Left lung (tissue), 10 donors: ENCODE results near the gene CLN5. TPM values are rescaled to one million over a fixed set of nuclear protein-coding genes. Genes with fewer than 3 reads are reported as not detected.
A peak's percentile ranks its signal among the peaks of the same experiment; 100 is the strongest.
"Not testable (repeated sequence)": the region's sequence is repeated elsewhere in the genome, so short reads cannot be mapped to it uniquely, and the experiment has no call there.

Experiments
- ATAC-seq: fragments of 200-7000 bp; cut with Tn5 transposase; one replicate; pipeline ENCODE4 v1.9.1; 2020; ENCODE audit warnings: moderate library complexity
- DNase-seq, 4 donors: peaks; one replicate each; pipeline ENCODE4 v3.0.0-alpha.2; 2013 to 2020
- H3K27ac ChIP-seq, 2 donors: fragments of 200-600 bp; sonication (generic) in 1 of 2; one replicate each; pipeline versions ENCODE4 v1.5.0 to v1.8.0; 2020 to 2021
- H3K27me3 ChIP-seq, 2 donors: fragments of 200-600 bp; sonication (generic) in 1 of 2; one replicate each; pipeline versions ENCODE4 v1.5.0 to v1.8.0; 2020 to 2021
- H3K36me3 ChIP-seq, 2 donors: fragments of 200-600 bp; sonication (generic) in 1 of 2; one replicate each; pipeline versions ENCODE4 v1.5.0 to v1.8.0; 2020 to 2021
- H3K4me1 ChIP-seq, 2 donors: fragments of 200-600 bp; one replicate each; pipeline ENCODE4 v1.8.0; 2021
- H3K4me3 ChIP-seq, 2 donors: fragments of 200-600 bp; sonication (generic) in 1 of 2; one replicate each; pipeline versions ENCODE4 v1.5.0 to v1.8.0; 2020 to 2021; ENCODE audit warnings: mild to moderate bottlenecking in 1 of 2
- H3K9me3 ChIP-seq, 2 donors: fragments of 200-600 bp; sonication (generic) in 1 of 2; one replicate each; pipeline versions ENCODE4 v1.5.0 to v1.8.0; 2020 to 2021
- intact Hi-C, 2 donors: fragments of 100-400 bp; cut with DNase I; formaldehyde crosslinking; loops; one replicate each; pipeline versions ENCODE4 v1.11.2 to v1.14.2; 2022
- polyA plus RNA-seq, 6 donors: library from polyadenylated mRNA; unstranded; fragments of 120-200 nt; gene quantifications; one replicate each; pipeline ENCODE4 v1.2.1, GENCODE V29; 2013; ENCODE audit not compliant: insufficient read length in 6 of 6
- total RNA-seq, 2 donors: library from RNA; stranded (reverse); fragmentation: NEBNext Ultra II Directional; extraction: Animal tissue kit (Norgen Biotek cat#: 25700); gene quantifications; one replicate each; pipeline ENCODE4 v1.2.1, GENCODE V29; 2021
- TF ChIP-seq, protein P1 (sequence below), 2 donors: fragments of 200-600 bp; sonication (generic) in 1 of 2; IDR thresholded peaks; one replicate each; pipeline versions ENCODE4 v1.5.0 to v1.8.0; 2021; ENCODE audit warnings: antibody characterized with exemption in 2 of 2
- donor health status: DM: no; HTN: yes; CAD: no.
- donor health status: DM: no; HTN: no; CAD: no.

Gene CLN5
- total and polyA plus RNA-seq, 8 donors, result 34.0 to 43.4 (median 40.4) TPM

DNA sequence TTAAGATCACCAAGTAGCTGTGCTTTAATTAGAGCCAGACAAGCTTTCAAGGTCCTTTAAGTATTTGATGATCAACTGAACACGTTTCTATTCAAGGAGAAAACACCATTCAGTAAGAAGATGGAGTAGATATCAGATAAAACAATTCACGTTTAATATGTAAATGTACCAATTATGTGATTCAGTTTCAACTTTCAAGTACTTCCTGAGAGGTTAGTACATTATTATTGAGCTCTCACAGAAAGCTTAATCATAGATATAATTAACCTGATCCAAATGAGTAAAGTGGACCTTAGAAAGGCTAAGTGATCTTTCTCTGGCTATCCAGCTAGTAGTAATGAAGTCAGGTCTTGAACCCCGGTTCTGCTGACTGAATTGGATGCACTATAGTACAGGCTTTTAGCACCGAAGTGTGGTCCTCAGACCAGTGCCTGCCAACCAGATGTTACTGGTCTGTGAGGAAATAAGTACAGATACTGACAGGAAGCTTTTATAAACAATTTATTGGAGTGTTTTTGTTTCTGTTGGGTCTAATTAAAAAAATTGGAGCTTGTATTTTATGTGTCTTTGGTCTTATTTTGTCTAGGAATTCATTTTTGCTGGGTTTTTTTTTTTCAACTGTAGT is 10.2 kb downstream of the CLN5 start:
- Histone ChIP-seq H3K27me3 (no peaks in the 10 kb centered on the region), H3K4me1 (peaks cover 0 to 31% of the 10 kb centered on the region in 2 donors), H3K27ac (peak overlapping the region in 1 of 2 donors; percentile 46), H3K36me3 (peaks cover 0 to 47% of the 10 kb centered on the region in 2 donors), H3K9me3 (no peaks in the 10 kb centered on the region), H3K4me3 (no peak overlapping the region)
- intact Hi-C loops, result no loop called here
- ATAC-seq, result peak; percentile 47
- TF ChIP-seq, protein P1, sequence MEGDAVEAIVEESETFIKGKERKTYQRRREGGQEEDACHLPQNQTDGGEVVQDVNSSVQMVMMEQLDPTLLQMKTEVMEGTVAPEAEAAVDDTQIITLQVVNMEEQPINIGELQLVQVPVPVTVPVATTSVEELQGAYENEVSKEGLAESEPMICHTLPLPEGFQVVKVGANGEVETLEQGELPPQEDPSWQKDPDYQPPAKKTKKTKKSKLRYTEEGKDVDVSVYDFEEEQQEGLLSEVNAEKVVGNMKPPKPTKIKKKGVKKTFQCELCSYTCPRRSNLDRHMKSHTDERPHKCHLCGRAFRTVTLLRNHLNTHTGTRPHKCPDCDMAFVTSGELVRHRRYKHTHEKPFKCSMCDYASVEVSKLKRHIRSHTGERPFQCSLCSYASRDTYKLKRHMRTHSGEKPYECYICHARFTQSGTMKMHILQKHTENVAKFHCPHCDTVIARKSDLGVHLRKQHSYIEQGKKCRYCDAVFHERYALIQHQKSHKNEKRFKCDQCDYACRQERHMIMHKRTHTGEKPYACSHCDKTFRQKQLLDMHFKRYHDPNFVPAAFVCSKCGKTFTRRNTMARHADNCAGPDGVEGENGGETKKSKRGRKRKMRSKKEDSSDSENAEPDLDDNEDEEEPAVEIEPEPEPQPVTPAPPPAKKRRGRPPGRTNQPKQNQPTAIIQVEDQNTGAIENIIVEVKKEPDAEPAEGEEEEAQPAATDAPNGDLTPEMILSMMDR (IDR thresholded peaks at IDR 0.05), result no peak
- no peak for DNase-seq

DNA sequence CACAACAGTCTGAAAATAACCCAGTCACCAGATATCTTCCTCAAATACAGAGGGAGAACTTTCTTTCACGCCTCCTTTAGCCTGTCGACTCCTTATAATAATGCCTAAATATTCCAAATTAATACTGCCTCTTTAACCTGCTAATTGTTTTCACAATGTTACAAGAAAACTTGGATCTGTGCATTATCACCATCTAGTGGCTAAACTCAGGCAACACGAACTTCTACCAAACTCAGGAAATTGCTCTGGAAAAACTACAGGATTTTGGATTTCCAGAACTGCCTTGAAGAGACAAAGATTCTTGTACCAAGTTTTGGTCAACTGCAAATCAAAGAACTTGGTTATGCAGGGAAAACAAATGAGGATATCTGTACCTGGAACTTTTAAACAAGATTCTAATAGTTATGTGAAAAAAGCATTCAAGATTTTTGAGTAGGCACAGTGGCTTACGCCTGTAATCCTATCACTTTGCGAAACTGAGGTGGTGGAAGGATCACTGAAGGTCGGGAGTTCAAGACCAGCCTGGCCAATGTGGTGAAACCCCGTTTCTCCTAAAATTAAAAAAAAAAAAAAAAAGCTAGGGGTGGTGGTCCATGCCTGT is 10.8 kb downstream of the CLN5 start:
- Histone ChIP-seq H3K4me1 (peaks cover 0 to 31% of the 10 kb centered on the region in 2 donors), H3K36me3 (peaks cover 0 to 50% of the 10 kb centered on the region in 2 donors), H3K27ac (peak overlapping the region in 1 of 2 donors; percentile 46), H3K9me3 (no peaks in the 10 kb centered on the region), H3K4me3 (no peak overlapping the region), H3K27me3 (no peaks in the 10 kb centered on the region)
- intact Hi-C loops, result no loop called here
- DNase-seq, result no peak
- TF ChIP-seq, protein P1 (IDR thresholded peaks at IDR 0.05), result peak in 1 of 2 donors; percentile 40
- ATAC-seq, result peak; percentile 83

DNA sequence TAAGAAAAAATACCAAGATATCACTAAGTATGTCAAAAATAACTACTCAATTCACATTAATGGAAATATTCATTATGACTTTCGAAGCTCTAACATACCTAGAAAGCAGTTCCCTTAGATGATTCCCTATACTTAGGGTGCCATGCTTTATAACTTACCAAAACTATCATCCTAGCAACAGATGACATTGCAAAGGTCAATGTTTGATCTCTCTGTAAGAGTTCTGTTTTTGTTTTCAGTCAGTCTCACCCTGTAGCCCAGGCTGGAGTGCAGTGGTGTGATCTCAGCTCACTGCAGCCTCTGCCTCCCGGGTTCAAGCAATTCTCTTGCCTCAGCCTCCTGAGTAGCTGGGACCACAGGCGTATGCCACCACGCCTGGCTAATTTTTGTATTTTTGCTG is 16.5 kb downstream of the CLN5 start:
- intact Hi-C loops, H3K4me3 ChIP-seq, H3K27ac ChIP-seq, DNase-seq, H3K27me3 ChIP-seq, H3K9me3 ChIP-seq: not testable (repeated sequence)
- Histone ChIP-seq H3K4me1 (peaks cover 0 to 15% of the 10 kb centered on the region in 2 donors), H3K36me3 (peaks cover 0 to 69% of the 10 kb centered on the region in 2 donors)
- peak; percentile 46 for ATAC-seq

DNA sequence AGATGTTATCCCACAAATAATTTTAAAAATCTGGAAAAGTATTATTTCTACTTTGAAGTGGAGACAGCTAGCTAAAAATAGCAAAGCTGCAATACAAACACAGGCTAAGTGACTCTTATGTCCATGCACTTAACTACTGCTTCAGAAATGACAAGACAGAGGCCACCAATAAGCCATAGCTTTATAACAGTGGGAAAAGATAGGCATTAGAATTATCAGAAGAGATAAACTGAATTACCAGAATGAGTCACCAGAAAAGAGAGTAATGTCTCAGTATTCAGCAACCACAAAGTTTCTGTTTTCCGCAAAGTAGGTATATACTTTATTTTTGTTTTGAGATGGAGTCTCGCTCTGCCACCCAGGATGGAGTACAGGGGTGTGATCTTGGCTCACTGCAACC is 17.1 kb downstream of the CLN5 start:
- peak; percentile 79 for ATAC-seq
- Histone ChIP-seq H3K36me3 (peaks cover 0 to 71% of the 10 kb centered on the region in 2 donors), H3K9me3 (no peaks in the 10 kb centered on the region), H3K27ac (no peak overlapping the region), H3K4me3 (no peak overlapping the region), H3K4me1 (peaks cover 0 to 15% of the 10 kb centered on the region in 2 donors), H3K27me3 (no peaks in the 10 kb centered on the region)
- TF ChIP-seq, protein P1 (IDR thresholded peaks at IDR 0.05), result no peak
- no peak for DNase-seq
- intact Hi-C loops, result no loop called here

DNA sequence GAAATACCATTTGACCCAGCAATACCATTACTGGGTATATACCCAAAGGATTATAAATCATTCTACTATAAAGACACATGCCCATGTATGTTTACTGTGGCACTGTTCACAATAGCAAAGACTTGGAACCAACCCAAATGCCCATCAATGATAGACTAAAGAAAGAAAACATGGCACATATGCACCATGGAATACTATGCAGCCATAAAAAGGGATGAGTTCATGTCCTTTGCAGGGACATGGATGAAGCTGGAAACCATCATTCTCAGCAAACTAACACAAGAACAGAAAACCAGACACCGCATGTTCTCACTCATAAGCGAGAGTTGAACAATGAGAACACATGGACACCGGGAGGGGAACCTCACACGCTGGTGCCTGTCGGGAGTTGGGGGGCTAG is 17.8 kb downstream of the CLN5 start:
- not testable (repeated sequence) for H3K27ac ChIP-seq, ATAC-seq
- H3K4me1 ChIP-seq, result peaks cover 0 to 15% of the 10 kb centered on the region in 2 donors

DNA sequence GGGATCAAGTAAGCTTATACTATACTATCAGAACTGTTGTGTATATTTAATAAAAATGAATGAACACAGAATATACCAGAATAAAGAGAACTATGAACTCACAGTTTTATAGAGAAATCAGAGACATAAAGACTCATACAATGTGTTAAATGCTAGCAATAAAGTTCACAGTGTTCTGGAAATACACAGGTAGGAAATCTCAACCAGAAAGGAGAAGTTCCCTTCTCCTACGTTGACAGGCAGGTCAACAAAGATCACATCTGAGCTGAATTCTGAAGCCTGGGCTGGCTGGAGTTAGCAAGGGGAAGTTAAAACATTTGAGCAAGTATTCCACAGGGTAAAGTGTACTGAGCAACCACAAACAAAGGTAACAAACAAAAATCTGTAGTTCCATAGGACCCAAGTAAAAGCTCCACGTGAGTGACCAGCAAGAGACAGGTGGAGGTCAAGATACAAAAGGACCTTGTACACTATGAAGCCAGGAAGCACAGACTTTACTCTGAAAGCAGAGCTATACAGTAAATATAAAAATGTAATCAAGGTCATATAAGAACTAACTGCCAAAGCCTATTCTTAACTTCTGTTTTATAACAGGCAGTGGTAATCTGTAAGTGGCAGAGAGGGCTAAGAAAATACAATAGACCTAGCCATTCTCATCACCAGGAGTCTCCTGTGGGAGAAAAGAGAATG is 22.1 kb downstream of the CLN5 start:
- Histone ChIP-seq H3K9me3 (no peaks in the 10 kb centered on the region), H3K27me3 (no peaks in the 10 kb centered on the region), H3K4me3 (no peak overlapping the region), H3K27ac (peak overlapping the region in 1 of 2 donors; percentile 20), H3K36me3 (peaks cover 0 to 97% of the 10 kb centered on the region in 2 donors), H3K4me1 (peaks cover 6 to 31% of the 10 kb centered on the region in 2 donors)
- DNase-seq, result no peak
- intact Hi-C loops, result no loop called here
- no peak for ATAC-seq
- TF ChIP-seq, protein P1 (IDR thresholded peaks at IDR 0.05), result no peak

More for the DNA sequence above, 17.8 kb downstream of the CLN5 start:
- H3K4me3 ChIP-seq, H3K27me3 ChIP-seq, intact Hi-C loops, DNase-seq, H3K9me3 ChIP-seq: not testable (repeated sequence)
- H3K36me3 ChIP-seq, result peaks cover 0 to 77% of the 10 kb centered on the region in 2 donors
